Right cardiac atrium (tissue), 5 donors: ENCODE data around the gene FAR2. TPM values are rescaled to one million over a fixed set of nuclear protein-coding genes. Genes with fewer than 3 reads are reported as not detected.
"Not testable (repeated sequence)": the region's sequence is repeated elsewhere in the genome, so short reads cannot be mapped to it uniquely, and the experiment has no call there.

ENCODE experiments used
- ATAC-seq, 2 donors: fragments of 200-7000 bp; cut with Tn5 transposase; one replicate each; pipeline versions ENCODE4 v1.8.0 to v1.9.1; 2020; ENCODE audit warnings: moderate library complexity in 2 of 2, mild to moderate bottlenecking in 1 of 2
- DNase-seq, 3 donors: peaks; one replicate each; pipeline ENCODE4 v3.0.0-alpha.2; 2020
- H3K27ac ChIP-seq: one replicate; pipeline ENCODE4 v1.5.1; 2013; ENCODE audit warnings: mild to moderate bottlenecking, low read length, control low read depth, moderate library complexity
- H3K27me3 ChIP-seq: one replicate; pipeline ENCODE4 v1.6.1; 2013; ENCODE audit not compliant: control insufficient read depth, insufficient read depth
- H3K4me1 ChIP-seq: one replicate; pipeline ENCODE4 v1.6.1; 2013; ENCODE audit warnings: low read length; ENCODE audit not compliant: control insufficient read depth, insufficient read depth
- H3K4me3 ChIP-seq: one replicate; pipeline ENCODE4 v1.5.1; 2013; ENCODE audit warnings: low read length, control low read depth
- H3K9me3 ChIP-seq: one replicate; pipeline ENCODE4 v1.6.1; 2013; ENCODE audit warnings: low read length; ENCODE audit not compliant: control insufficient read depth
- WGBS: extraction: QIAGEN DNeasy Blood & Tissue Kit; methylation state at CpG from one replicate; pipeline ENCODE4 v1.1.7; 2013; 5-methylcytosine and 5-hydroxymethylcytosine counted together
- intact Hi-C, 4 donors: fragments of 100-400 bp; cut with DNase I; formaldehyde crosslinking; loops; one replicate each; pipeline versions ENCODE4 v1.11.0 to v1.14.0; 2022 to 2023
- polyA plus RNA-seq: library from polyadenylated mRNA; stranded (reverse); fragments of 200-250 nt; gene quantifications from one replicate; pipeline ENCODE4 v1.2.3, GENCODE V29; 2013
- total RNA-seq, 4 donors: library from RNA; stranded (reverse); fragmentation: NEBNext Ultra II Directional; extraction: Animal tissue kit (Norgen Biotek cat#: 25700); gene quantifications; one replicate each; pipeline ENCODE4 v1.2.1, GENCODE V29; 2021
- donor health status: healthy with polysubstance abuse.
- donor health status: DM: no; HTN: yes; CAD: no.
- donor health status: DM: no; HTN: no; CAD: no.
- donor health status: DM: no; HTN: yes; CAD: no; lungs with severe emphysema.
- donor health status: DM: yes; HTN: yes; CAD: no.

FAR2 gene
- total and polyA plus RNA-seq, 5 donors, result 2.5 to 9.7 (median 4.1) TPM

DNA sequence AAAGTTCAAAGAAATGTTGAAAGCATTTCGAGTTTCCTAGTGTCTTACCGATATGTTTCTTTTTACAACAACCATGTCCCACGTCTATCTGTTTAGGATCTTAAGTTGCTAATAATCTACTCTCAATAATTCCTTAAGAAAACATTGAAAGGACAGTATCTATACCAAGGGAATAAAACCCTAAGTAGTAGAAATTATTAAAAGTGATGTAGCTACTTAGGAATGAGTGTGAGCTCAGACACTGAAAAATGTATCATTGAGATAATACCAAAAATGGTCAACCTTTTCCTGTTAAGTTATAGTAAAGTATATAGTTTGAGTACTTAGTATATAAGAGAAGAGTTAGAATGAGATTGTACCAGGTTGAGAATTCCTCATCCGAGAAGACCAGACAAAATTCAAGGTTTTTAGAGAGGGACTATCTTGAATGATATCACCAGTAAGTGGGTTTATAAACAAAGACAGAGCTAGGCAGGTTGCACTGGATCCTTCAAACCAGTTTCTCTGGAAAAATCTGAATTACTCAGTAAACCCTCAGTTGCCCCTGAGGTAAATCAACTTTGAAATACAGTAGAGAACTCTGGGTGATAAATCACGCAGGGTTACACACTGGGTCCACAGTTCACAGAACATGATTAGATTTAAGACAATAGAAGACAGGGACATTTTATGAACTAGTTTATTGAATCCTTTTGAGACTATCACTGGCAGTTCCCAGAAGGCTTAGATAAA is 135.1 kb downstream of the FAR2 start:
- DNase-seq (no peak), ATAC-seq (no peak)
- H3K4me3 ChIP-seq, result no peak overlapping the region
- WGBS, result 72% methylated on average over 5 of the region's 5 CpGs
- no peaks in the 10 kb centered on the region for H3K4me1 ChIP-seq
- intact Hi-C loops, result no loop called here
- H3K27me3 ChIP-seq, result no peaks in the 10 kb centered on the region
- H3K9me3 ChIP-seq, result no peaks in the 10 kb centered on the region
- H3K27ac ChIP-seq, result no peak overlapping the region

DNA sequence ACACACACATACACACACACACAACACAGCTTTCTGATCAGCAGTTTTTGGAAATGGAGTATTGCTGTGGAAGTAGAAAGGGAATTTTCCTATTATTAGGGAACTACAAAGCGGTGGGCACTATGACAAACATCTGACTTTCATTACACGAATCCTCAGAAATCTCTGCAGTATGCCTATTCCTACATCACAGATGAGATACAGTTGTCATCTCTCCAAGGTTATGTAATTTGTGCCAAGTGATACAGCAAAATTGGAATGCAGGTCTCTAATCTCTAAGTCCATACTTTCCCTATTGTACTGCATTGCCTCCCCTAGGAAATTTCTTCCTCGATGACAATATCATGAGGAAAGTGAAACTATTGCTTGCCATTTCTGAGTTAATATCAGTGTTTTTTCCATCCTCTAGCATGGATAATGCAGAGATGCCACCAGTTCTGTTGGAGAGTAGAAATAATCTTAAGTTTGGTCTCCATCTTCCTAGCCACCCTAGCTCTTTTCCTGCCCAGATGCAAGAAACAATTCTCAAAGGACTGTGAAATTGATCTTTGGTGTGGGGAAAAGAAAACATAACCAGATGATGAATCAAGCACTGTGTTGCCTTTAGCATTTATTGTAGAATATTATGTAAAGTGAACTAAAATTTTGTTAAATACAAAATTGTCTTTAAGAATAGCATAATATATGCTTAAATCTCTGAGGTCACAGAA is 137.2 kb downstream of the FAR2 start:
- H3K27me3 ChIP-seq, result no peaks in the 10 kb centered on the region
- no peak for DNase-seq
- ATAC-seq, result no peak
- no peaks in the 10 kb centered on the region for H3K9me3 ChIP-seq
- no peak overlapping the region for H3K27ac ChIP-seq
- H3K4me1 ChIP-seq, result no peaks in the 10 kb centered on the region
- no peak overlapping the region for H3K4me3 ChIP-seq
- intact Hi-C loops, result no loop called here
- 55% methylated on average over 3 of the region's 3 CpGs for WGBS

DNA sequence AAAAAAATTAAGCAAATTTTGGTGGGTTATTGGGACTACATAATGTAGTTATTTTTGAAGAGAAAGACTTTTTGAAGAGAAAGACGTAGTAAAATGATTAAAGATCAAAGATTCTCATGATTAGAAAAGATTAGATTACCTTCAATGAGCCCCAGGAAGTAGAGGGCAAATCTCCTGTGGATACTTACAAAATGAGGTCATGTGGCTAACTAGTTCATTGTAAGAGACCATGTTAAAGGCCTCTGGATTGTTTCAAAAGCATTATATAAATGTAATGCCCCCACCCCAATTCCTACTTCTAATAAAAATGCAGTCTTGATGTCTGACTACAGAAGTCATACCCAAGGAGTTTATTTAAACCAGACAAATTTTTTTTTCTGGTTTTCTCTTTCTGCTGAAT is 138.5 kb downstream of the FAR2 start:
- intact Hi-C loops, result no loop called here
- no peak for ATAC-seq
- no peaks in the 10 kb centered on the region for H3K4me1 ChIP-seq

DNA sequence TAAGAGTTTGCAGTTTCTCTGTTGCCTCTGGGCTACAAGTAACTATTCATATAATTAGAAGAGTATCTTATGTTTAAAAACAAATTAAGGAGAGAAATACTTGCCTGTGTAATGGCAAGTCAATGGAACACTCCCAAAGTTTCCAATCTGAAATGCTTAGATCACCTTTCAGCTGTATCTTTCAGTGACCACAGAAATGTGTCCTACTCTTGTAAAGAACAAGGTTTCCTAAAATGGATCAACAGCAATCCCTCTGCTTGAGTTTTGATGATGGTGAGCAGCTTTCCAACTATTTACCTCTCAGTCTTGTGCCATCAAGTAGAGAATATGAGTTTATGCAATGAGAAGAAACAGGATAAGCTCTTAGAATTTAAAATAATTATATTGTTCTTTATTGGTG is 139.0 kb downstream of the FAR2 start:
- H3K4me1 ChIP-seq, result no peaks in the 10 kb centered on the region
- no peaks in the 10 kb centered on the region for H3K9me3 ChIP-seq
- H3K27ac ChIP-seq, result no peak overlapping the region
- intact Hi-C loops, result no loop called here
- DNase-seq (no peak), ATAC-seq (no peak)
- no peak overlapping the region for H3K4me3 ChIP-seq
- H3K27me3 ChIP-seq, result no peaks in the 10 kb centered on the region

More for the DNA sequence above, 138.5 kb downstream of the FAR2 start:
- no peak for DNase-seq
- Histone ChIP-seq H3K9me3 (no peaks in the 10 kb centered on the region), H3K27me3 (no peaks in the 10 kb centered on the region), H3K27ac (no peak overlapping the region), H3K4me3 (no peak overlapping the region)
- 79% methylated on average over 1 of the region's 1 CpG for WGBS

DNA sequence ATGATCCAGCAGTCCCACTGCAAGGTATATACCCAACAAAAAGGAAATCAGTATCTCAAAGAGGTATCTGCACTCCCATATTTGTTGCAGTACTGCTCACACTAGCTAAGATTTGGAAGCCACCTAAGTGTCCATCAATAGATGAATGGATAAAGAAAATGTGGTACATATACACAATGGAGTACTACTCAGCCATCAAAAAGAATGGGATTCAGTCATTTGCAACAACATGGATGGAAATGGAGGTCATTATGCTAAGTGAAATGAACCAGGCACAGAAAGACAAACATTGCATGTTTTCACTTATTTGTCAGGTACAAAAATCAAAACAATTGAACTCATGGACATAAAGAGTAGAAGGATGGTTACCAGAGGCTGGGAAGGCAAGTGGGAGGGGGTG is 141.4 kb downstream of the FAR2 start:
- H3K9me3 ChIP-seq, H3K27ac ChIP-seq, H3K4me1 ChIP-seq, ATAC-seq, H3K4me3 ChIP-seq, intact Hi-C loops, DNase-seq, H3K27me3 ChIP-seq: not testable (repeated sequence)

DNA sequence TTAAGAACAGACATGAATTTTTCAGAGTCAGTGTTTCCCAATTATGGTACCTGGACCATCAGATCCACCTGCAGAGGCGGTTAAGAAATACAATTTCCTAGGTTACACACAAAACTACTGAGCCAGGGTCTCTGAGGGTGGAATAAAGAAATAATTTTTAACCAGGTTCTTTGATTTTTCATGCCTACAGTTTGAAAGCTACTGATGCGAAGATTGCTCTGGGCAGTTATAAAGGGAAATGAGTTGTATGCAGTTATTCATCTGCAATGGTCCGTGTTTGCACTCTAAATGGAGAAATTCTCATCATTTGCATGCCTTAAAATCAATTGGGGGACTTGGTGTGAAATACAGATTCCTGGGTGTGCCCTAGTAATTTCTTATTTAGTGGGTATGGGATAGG is 142.1 kb downstream of the FAR2 start:
- intact Hi-C loops, result no loop called here
- Histone ChIP-seq H3K4me3 (no peak overlapping the region), H3K9me3 (no peaks in the 10 kb centered on the region), H3K27me3 (no peaks in the 10 kb centered on the region), H3K4me1 (no peaks in the 10 kb centered on the region), H3K27ac (no peak overlapping the region)
- no peak for ATAC-seq
- no peak for DNase-seq
- WGBS, result 97% methylated on average over 3 of the region's 3 CpGs

DNA sequence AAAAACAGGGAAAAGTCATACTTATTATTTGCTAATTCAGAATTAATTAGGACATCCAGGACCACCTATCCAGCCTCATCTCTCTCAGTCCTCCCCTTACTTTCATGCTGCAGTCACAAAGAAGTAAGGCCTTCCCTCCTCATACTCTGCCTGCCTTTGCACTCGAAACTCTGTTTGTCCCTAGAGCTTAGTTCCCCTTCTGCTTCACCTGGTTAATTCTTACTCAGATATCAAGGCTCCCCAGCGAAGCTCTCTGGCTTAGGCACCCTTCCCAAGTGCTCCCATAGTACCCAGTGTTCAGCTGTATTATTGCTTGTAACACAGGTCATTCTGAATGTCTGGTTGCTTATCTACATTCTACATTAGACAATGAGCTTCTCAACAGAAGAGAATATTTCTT is 150.6 kb downstream of the FAR2 start:
- 71% methylated on average over 2 of the region's 2 CpGs for WGBS

DNA sequence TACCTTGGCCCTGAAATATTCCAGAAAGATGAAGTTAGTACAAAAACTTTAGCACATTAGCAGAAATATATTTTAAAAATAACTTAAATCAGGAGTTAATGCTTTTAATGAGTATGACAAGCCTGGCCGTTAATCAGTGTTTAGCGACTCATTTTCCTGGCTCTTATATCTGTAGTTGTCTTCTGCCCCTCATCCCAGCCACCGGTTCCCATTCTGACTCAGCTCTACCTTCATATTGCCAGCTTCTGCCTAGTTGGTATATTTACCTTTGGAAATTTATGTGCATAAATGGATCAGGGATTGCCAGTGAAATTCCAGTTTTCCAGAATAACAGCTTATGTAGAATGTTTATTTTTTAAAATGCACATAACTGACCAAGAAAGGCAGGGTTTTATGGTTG is 152.0 kb downstream of the FAR2 start:
- 91% methylated on average over 3 of the region's 3 CpGs for WGBS
- intact Hi-C loops, result no loop called here
- DNase-seq, result no peak
- Histone ChIP-seq H3K9me3 (no peaks in the 10 kb centered on the region), H3K4me3 (no peak overlapping the region), H3K27me3 (no peaks in the 10 kb centered on the region), H3K4me1 (no peaks in the 10 kb centered on the region), H3K27ac (no peak overlapping the region)
- ATAC-seq, result no peak

More for the DNA sequence above, 150.6 kb downstream of the FAR2 start:
- intact Hi-C loops, result no loop called here
- H3K4me1 ChIP-seq, result no peaks in the 10 kb centered on the region
- no peaks in the 10 kb centered on the region for H3K27me3 ChIP-seq
- no peak overlapping the region for H3K4me3 ChIP-seq
- ATAC-seq (no peak), DNase-seq (no peak)
- no peaks in the 10 kb centered on the region for H3K9me3 ChIP-seq
- no peak overlapping the region for H3K27ac ChIP-seq

DNA sequence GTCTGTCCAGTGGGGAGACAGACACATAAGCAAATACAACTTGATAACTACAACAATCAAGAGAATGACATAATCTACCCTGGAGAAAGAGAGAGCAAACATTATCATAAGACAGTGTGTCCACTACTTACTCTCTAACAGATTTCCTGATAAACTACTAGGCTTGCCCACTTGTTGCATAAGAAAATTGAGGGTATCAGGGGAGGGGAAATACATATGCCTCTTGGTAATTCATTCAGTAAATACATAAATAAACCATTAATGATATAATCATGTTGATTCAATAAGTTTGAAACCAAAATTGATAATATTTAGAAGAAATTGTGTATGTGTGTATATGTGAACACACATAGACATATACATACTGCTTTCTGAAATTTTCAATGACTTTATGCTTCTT is 155.3 kb downstream of the FAR2 start:
- intact Hi-C loops, result no loop called here
- no peaks in the 10 kb centered on the region for H3K4me1 ChIP-seq
- no peaks in the 10 kb centered on the region for H3K9me3 ChIP-seq
- DNase-seq (no peak), ATAC-seq (no peak)
- H3K27me3 ChIP-seq, result no peaks in the 10 kb centered on the region
- H3K27ac ChIP-seq, result no peak overlapping the region
- no peak overlapping the region for H3K4me3 ChIP-seq

DNA sequence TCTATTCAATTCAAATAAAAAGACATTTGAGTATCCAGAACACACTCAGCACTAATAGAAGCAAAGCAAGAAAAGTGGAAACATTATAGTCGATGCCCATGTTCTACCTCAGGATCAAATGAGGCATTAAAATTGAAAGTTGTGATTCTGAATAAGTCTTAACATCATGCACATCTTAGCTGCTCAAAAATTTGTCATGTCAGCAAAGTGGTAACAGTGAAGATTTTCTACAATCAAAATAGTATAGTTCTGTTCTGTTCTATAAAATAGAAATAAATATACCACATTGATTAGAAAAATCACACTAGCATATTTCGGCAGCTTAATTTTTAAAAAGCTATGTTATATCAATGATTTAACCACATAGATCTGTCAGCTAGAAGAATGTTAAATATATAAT is 157.2 kb downstream of the FAR2 start:
- 49% methylated on average over 2 of the region's 2 CpGs for WGBS
- H3K4me3 ChIP-seq, result no peak overlapping the region
- no peak overlapping the region for H3K27ac ChIP-seq
- H3K27me3 ChIP-seq, result no peaks in the 10 kb centered on the region
- intact Hi-C loops, result no loop called here
- no peak for DNase-seq
- ATAC-seq, result no peak
- no peaks in the 10 kb centered on the region for H3K4me1 ChIP-seq
- H3K9me3 ChIP-seq, result no peaks in the 10 kb centered on the region

DNA sequence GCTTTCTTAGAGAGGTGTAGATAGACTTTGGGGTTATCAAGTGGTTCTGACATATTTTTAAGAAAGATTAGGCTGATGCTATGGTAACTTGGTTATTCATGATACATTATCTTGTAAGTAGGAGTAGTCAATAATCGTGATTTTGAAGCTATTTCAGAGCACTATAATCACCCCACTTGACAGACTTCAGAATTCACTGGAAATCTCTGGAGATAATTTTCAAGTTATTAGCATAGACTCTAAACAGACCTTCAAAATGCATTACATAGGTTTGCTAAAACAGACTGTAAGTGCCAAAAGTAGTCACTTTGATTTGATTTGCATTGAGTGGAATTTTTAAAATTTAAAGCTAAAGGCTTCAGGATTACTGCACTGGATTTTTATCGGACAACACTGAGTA is 157.6 kb downstream of the FAR2 start:
- no peak overlapping the region for H3K4me3 ChIP-seq
- no peaks in the 10 kb centered on the region for H3K9me3 ChIP-seq
- ATAC-seq, result no peak
- intact Hi-C loops, result no loop called here
- 72% methylated on average over 2 of the region's 2 CpGs for WGBS
- no peak for DNase-seq
- no peaks in the 10 kb centered on the region for H3K27me3 ChIP-seq
- no peaks in the 10 kb centered on the region for H3K4me1 ChIP-seq
- no peak overlapping the region for H3K27ac ChIP-seq
